Mucosa of descending colon (tissue), 3 donors: ENCODE measurements around the gene GCC1. TPM values are rescaled to one million over a fixed set of nuclear protein-coding genes. Genes with fewer than 3 reads are reported as not detected.

Source experiments
- ATAC-seq: fragments of 200-7000 bp; cut with Tn5 transposase; one replicate; pipeline ENCODE4 v1.9.1; 2020; ENCODE audit warnings: mild to moderate bottlenecking, moderate library complexity
- DNase-seq, 3 donors: peaks; one replicate each; pipeline ENCODE4 v3.0.0-alpha.2; 2020
- H3K36me3 ChIP-seq: fragments of 200-600 bp; one replicate; pipeline ENCODE4 v1.8.0; 2021; ENCODE audit warnings: low read depth, mild to moderate bottlenecking
- H3K4me1 ChIP-seq: fragments of 200-600 bp; one replicate; pipeline ENCODE4 v1.8.0; 2021; ENCODE audit warnings: low read depth, mild to moderate bottlenecking
- H3K4me3 ChIP-seq: fragments of 200-600 bp; one replicate; pipeline ENCODE4 v1.8.0; 2021; ENCODE audit warnings: mild to moderate bottlenecking
- H3K9me3 ChIP-seq: fragments of 200-600 bp; one replicate; pipeline ENCODE4 v1.8.0; 2021; ENCODE audit warnings: mild to moderate bottlenecking
- intact Hi-C, 2 donors: fragments of 100-400 bp; cut with DNase I in 1 of 2; cut with micrococcal nuclease in 1 of 2; formaldehyde crosslinking; loops; one replicate each; pipeline versions ENCODE4 v1.11.0 to v1.11.1; 2022; cut with DNase I, micrococcal nuclease
- total RNA-seq, 3 donors: library from RNA; stranded (reverse); fragmentation: NEBNext Ultra II Directional in 2 of 3; extraction: Animal tissue kit (Norgen Biotek cat#: 25700) in 2 of 3; gene quantifications; one replicate each; pipeline versions ENCODE4 v1.2.1 to v1.2.4, GENCODE V29; 2021 to 2023
- TF ChIP-seq, protein P1 (sequence below): fragments of 200-600 bp; IDR thresholded peaks from one replicate; pipeline ENCODE4 v1.8.0; 2022; ENCODE audit warnings: antibody characterized with exemption, mild to moderate bottlenecking
- donor health status: DM: no; HTN: no; CAD: no; lungs with moderate emphysema.
- donor health status: DM: no; HTN: no; CAD: no.
- donor health status: DM: no; HTN: yes; CAD: no.

Gene GCC1
- total RNA-seq, 3 donors from 2014 or later = 14.8 to 18.0 (median 17.8) TPM

GRCh38 chr7:127588697-127589482 is 3.5 kb upstream of the GCC1 start:
- ATAC-seq (peak; percentile 62), DNase-seq (peak; percentile 71 to 76 (median 74))
- Histone ChIP-seq H3K36me3 (no peaks in the 10 kb centered on the region), H3K9me3 (no peaks in the 10 kb centered on the region), H3K4me1 (peaks cover 25% of the 10 kb centered on the region), H3K4me3 (peak overlapping the region; percentile 86)
- TF ChIP-seq, protein P1, sequence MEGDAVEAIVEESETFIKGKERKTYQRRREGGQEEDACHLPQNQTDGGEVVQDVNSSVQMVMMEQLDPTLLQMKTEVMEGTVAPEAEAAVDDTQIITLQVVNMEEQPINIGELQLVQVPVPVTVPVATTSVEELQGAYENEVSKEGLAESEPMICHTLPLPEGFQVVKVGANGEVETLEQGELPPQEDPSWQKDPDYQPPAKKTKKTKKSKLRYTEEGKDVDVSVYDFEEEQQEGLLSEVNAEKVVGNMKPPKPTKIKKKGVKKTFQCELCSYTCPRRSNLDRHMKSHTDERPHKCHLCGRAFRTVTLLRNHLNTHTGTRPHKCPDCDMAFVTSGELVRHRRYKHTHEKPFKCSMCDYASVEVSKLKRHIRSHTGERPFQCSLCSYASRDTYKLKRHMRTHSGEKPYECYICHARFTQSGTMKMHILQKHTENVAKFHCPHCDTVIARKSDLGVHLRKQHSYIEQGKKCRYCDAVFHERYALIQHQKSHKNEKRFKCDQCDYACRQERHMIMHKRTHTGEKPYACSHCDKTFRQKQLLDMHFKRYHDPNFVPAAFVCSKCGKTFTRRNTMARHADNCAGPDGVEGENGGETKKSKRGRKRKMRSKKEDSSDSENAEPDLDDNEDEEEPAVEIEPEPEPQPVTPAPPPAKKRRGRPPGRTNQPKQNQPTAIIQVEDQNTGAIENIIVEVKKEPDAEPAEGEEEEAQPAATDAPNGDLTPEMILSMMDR = no peak
- intact Hi-C loops = no loop called here

DNA sequence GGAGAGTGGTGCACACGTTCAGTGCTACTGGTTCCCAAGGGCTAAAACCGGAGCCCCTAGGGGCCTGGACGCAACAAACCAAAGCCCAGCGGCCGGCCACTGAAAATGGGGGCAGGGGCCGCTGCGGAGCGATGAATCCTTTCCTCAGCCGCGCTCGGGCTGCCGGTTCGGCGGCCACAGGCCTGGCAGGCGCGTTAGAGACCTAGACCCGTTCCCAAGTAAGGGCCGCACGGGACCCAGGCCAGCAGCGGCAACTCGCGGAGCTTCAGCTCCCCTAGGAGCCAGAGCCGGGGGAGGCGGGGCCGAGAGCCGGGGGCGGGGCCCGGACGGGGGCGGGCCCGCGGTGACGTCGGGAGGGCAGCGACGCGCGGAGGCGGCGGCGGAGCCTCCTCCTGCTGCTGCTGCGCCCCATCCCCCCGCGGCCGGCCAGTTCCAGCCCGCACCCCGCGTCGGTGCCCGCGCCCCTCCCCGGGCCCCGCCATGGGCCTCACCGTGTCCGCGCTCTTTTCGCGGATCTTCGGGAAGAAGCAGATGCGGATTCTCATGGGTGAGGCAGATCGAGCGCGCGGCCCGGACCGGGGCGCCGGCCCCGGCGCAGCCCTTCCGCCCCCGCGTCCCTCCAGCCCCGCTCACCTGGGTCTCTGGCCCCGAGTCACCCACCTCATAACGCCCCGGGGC is 2.8 kb upstream of the GCC1 start, which contains the start of gene ARF5:
Gene ARF5, plus strand, starts transcription at position 393 of the 678 bp plus-strand sequence. Its CDS starts 88 bp downstream, at position 481.
- ATAC-seq (peak; percentile 93), DNase-seq (peak; percentile 92 to 97 (median 93))
- intact Hi-C loops = no loop called here
- Histone ChIP-seq H3K36me3 (no peaks in the 10 kb centered on the region), H3K9me3 (no peaks in the 10 kb centered on the region), H3K4me1 (peaks cover 29% of the 10 kb centered on the region), H3K4me3 (peak within 1 kb of the TSS; percentile 86)
- TF ChIP-seq, protein P1 = no peak

DNA sequence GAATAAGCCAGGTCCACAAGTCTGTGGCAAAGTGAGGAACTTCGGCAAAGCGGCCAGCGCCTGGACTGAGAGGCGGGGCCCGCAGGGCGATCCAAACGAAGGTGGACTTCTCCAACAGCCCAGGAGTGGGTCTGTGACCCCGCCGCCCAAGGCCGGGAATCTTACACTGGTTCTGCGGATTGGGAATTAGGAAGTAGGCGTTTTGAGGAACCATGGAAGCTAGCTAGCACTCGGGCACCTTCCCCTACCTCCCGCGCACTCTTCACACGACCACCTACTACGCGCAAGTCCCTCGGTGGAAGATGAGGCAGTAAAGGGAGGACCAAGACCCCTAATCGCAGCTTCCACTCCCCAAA is 2.2 kb upstream of the GCC1 start:
- no peaks in the 10 kb centered on the region for H3K9me3 ChIP-seq
- peak overlapping the region; percentile 86 for H3K4me3 ChIP-seq
- intact Hi-C loops = no loop called here
- H3K4me1 ChIP-seq = peaks cover 29% of the 10 kb centered on the region
- DNase-seq = peak; percentile 27 to 64 (median 56)
- TF ChIP-seq, protein P1 = no peak
- H3K36me3 ChIP-seq = no peaks in the 10 kb centered on the region
- no peak for ATAC-seq

DNA sequence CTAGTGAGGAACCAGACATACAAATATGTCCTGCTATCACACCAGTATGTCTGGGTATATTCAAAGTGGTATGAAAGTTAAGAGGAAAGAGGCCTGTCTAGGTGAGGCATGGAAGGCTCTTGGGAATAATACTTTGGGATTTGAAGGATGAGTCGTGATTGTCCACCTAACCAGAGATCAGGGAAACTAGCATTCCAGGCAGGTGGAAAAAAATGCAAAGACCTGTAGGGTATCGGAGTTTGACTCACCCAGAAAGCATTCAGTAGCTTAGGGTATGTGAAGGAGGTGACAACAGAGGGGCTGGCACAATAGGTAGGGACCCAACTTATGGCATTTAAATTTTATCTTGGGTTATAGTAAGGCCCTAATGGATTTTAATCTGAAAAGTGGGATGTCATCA is 950 bp upstream of the GCC1 start:
- intact Hi-C loops = no loop called here
- Histone ChIP-seq H3K9me3 (no peaks in the 10 kb centered on the region), H3K4me1 (peaks cover 36% of the 10 kb centered on the region), H3K4me3 (no peak overlapping the region), H3K36me3 (no peaks in the 10 kb centered on the region)
- DNase-seq (no peak), ATAC-seq (no peak)
- TF ChIP-seq, protein P1 = no peak

GRCh38 chr7:127584648-127585043 is 750 bp downstream of the GCC1 start:
- intact Hi-C loops = no loop called here
- ATAC-seq = no peak

More at GRCh38 chr7:127584648-127585043, 750 bp downstream of the GCC1 start:
- H3K36me3 ChIP-seq = no peaks in the 10 kb centered on the region
- TF ChIP-seq, protein P1 = no peak
- H3K4me1 ChIP-seq = peaks cover 32% of the 10 kb centered on the region
- H3K9me3 ChIP-seq = no peaks in the 10 kb centered on the region
- peak overlapping the region; percentile 71 for H3K4me3 ChIP-seq
- peak in 1 of 3 donors; percentile 56 for DNase-seq
